HG03378 (cell line): ENCODE measurements around the gene BRD9.
"Not testable (repeated sequence)": the region's sequence is repeated elsewhere in the genome, so short reads cannot be mapped to it uniquely, and the experiment has no call there.

Experiments
- ATAC-seq: cut with Tn5 transposase; IDR thresholded peaks from one replicate; pipeline ENCODE4 v1.9.1; 2021; ENCODE audit warnings: mild to moderate bottlenecking, moderate library complexity; ENCODE audit not compliant: unreplicated experiment

The BRD9 gene

DNA sequence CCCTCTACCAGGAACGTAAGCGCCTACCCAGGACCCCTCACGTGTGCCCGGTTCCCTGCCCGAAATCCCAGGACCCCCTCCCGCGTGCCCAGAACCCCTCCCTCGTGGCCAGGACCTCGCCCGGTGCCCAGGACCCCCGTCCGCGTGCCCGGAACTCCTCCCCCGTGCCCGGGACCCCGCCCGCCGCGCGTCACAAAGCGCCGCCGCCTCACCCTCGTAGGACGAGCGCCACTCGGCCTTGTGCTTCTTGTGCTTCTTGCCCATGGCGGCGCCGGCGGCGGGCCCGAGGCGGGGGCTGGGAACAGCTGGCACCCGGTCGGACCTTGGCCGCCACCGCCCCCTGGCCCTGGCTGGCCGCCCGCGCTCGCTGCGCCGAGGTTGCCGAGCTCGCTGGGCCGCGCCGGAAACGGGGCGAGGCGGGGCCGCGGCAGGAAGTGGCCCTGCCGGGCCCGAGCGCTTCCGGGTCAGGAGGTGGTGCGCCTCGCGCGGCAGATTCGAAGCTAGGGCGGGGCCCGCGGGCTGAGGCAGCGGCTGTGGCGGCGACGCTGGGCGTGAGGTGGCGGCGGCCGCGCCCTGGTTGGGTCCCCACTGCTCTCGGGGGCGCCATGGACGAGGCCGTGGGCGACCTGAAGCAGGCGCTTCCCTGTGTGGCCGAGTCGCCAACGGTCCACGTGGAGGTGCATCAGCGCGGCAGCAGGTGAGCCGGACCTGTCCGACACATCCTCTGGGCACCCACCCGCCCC, at the start of gene BRD9, which contains the start of gene TRIP13:
BRD9 (minus strand) TSS at position 408 of the 743 bp plus-strand sequence; CDS start at position 264, 144 bp downstream.
TRIP13 (plus strand) TSS at position 491 of the 743 bp plus-strand sequence; CDS start at position 606, 115 bp downstream.
- ATAC-seq, result peak; percentile 82

DNA sequence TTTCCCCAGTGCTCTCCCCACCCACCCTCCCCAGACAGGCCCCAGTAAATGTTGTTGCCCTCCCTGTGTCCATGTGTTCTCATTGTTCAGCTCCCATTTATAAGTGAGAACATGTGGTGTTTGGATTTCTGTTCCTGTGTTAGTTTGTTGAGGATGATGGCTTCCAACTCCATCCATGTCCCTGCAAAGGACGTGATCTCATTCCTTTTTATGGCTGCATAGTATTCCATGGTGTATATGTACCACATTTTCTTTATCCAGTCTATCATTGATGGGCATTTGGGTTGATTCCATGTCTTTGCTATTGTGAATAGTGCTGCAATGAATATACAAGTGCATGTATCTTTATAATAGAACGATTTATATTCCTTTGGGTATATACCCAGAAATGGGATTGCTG, 48.1 kb upstream of the BRD9 start:
- not testable (repeated sequence) for ATAC-seq

DNA sequence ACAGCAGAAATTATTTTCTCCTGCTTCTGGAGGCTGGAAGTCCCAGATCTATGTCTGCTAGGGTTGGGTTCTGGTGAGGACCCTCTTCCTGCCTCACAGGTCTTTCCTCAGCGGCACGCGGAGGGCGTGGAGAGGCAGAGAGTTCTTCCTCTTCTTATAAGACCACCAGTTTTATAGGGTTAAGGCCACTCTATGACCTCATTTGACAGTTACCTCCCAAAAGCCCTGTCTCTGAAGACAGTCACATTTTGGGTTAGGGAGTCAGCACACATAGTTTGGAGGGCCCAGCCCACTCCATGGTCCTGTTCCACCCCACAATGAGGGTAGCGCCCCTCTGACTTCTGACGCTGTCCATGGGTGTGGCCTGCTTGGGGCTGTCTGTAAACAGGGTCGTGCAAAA, 46.8 kb upstream of the BRD9 start:
- ATAC-seq, result no peak

DNA sequence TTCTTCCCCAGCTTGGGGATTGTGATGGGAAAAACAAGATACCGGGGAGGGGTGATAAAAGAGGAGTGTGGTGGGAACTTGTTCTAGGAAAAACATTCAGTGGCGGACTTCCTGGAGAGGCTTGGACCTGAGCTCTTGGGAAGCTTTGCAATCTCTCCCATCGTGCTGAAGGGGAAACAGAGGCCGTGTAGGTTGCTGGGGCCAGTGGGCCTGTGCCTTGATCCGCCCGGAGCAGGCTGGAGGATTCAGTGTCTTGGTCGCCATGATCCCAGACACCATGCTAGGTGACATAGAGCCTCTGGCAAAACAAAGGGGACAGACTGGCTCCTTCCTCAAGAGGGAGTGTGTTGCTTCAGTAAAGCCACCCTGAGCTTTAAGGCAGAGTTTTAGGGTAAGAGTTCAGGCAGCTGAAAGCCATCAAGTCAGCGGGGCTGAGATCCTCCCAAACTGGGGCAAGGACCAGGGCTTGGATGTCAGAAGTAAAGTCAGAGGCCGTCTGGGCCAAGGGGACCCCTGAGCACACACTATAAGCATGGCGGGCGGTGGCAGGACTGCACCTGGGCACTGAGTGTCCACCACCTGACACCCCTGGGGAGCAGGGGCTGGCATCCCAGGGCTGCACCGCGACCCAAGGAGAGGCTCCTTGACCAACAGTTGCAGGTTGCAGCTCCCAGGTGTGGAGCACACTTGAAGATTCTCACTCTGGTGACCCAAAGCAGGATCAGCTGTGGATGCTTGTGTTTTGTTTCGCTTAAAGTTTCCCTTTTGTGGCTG, 44.7 kb upstream of the BRD9 start:
- no peak for ATAC-seq

DNA sequence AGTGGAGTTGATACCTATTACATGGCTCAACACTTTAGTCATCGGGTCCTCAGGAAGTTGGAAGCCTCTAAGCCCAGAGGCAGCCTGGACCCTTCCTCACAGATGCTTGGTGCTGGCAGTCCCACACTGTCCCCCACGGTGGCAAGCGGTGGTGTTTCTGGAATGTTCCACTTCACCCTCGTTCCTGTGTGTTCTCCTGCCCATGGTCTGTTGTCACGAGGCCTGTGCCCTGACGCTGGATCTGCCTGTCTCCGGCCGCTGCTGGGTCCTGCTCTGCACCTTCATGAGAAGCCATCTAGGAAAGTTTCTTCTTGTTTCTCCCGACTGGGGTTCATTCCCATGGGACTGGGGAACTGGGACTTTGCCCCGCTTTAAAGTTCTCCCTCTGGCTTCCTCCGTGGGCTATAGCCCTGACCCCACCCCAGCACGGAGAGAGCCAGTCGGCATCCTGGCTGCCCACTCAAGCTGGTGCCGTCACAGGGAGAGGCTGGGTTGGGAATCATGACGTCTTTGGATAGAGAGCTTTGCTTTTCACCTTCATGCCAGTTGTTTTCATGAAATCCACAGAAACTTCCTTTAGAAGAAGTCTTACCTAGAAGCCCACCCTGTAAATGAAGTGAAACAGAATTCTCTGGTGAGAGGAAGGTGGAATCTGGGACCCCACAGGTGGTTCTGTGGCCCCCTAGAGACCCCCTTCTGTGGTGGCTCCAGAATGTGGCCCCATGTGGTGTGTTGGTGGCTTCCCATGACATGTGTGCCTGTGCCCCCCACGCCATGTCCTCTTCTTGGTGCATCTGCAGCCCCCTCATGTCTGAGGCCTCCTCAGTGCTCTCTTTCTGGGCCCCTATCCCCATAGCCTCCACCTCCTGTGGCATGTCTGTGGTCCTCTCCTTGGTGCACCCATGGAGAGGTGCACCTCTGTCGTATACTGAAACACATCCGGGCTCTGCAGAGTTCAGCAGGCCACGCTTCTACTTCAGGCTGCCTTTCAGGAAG, 43.8 kb upstream of the BRD9 start:
- ATAC-seq, result no peak

DNA sequence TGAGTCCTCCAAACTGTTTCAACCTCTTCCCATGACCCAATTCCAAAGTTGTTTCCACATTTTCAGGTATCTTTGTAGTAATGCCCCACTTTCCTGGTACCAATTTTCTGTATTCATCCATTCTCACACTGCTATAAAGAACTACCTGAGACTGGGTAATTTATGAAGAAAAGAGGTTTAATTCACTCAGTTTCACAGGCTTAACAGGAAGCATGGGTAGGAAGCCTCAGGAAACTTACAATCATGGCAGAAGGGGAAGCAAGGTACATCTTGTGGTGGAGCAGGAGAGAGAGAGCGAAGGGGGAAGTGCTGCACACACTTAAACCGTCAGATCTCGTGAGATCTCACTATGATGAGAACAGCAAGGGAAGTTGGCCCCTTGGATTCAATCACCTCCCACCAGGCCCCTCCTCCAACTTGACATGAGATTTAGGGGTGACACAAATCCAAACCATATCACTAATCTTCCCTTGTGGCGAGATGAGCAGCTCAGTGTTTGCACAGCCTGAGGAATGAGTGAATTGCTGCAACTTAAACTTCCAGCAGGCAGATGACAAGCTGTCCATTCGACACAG, 43.0 kb upstream of the BRD9 start:
- ATAC-seq, result no peak

DNA sequence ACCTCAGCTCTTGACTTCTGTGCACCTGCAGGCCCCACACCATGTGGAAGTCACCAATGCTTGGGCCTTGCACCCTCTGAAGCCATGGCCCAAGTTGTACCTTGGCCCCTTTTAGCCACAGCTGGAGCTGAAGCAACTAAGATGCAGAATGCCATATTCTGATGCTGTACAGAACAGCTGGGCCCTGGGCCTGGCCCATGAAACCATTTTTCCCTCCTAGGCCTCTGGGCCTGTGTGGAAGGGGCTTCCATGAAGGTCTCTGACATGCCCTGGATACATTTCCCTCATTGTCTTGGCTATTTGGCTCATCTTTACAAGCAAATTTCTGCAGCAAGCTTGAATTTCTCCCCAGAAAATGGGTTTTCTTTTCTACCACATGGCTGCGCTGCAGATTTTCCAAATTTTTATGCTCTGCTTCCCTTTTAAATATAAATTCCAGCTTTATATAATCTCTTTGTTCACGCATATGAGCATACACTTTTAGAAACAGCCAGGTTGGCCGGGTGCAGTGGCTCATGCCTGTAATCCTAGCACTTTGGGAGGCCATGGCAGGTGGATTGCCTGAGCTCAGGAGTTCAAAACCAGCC, 41.9 kb upstream of the BRD9 start:
- not testable (repeated sequence) for ATAC-seq

DNA sequence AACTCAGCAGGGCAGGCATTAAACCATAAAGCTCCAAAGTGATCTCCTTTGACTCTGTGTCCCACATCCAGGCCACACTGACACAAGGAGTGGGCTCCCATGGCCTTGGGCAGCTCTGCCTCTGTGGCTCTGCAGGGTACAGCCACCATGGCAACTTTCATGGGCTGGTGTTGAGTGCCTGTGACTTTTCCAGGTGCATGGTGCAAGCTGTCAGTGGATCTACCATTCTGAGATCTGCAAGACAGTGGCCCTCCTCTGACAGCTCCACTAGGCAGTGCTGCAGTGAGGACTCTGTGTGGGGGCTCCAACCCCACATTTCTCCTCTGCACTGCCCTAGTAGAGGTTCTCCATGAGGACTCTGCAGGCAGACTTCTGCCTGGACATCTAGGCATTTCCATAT, 41.4 kb upstream of the BRD9 start:
- not testable (repeated sequence) for ATAC-seq

DNA sequence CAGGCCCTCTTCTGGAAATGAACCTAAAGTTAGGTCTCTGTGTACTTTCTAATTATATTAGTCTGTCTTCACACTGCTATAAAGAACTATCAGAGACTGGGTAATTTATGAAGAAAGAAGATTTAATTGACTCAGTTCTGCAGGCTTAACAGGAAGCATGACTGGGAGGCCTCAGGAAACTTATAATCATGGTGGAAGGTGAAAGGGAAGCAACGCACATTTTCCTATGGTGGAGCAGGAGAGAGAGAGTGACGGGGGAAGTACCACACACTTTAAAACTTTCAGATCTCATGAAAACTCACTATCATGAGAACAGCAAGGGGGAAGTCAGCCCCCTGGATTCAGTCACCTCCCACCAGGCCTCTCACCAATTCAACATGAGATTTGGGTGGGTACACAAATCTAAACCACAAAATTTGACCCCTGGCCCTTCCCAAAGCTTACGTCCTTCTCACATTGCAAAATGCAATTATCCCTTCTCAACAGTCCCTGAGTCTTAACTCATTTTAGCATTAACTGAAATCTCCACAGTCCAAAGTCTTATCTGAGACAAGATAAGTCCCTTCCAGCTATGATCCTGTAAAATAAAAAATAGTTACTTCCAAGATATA, 40.8 kb upstream of the BRD9 start:
- no peak for ATAC-seq

DNA sequence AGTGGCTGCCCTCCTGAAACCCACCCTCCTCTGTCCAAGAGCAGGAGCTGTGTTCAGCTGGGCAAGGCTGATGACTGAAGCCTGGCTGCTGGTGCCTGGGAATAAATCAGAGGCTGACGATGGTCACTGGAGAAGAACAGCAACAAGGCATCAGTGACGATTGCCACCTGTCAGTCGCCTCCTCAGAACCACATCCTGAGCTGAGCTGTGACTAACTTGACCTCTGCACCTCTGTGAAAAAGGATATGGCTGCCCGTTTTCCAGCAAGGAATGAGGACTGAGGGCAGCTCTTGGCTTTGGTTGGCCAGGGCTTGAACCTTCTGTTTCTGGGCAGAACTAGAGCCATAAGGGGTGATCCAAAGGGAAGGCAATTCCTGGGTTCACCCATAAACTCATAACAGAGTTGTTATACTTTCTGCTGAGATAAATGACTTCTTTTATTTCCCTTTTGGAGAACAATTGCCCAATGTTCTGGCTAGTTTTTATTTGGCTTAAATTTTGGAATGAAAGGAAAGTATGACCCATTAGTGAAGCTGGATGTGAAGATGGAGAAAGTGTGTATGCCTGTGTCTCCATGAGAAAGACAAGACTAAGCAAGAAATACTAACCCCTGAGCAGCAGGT, 40.1 kb upstream of the BRD9 start:
- ATAC-seq, result no peak

DNA sequence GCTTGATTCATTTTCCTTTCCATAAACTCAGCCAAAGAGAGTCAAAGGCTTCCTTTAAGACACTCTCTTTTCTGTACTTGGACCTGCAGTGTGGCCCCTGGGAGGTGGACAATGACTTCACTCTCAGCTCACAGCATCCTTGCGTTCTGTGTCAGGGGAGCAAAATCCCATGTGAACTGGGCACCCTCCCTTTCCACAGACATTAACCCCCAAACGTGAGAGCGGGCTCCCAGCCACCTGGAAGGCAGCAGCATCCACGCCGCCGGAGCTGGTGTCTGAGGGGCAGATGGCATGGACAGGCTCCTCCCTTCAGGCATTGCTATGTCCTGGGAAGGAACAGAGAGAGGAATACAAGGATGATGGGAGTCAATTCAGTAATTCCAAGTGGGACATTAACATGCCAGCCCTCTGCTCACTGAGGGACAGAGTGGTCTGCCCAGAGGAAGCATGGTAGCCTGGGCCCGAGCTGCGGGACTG, 39.6 kb upstream of the BRD9 start:
- ATAC-seq, result no peak

DNA sequence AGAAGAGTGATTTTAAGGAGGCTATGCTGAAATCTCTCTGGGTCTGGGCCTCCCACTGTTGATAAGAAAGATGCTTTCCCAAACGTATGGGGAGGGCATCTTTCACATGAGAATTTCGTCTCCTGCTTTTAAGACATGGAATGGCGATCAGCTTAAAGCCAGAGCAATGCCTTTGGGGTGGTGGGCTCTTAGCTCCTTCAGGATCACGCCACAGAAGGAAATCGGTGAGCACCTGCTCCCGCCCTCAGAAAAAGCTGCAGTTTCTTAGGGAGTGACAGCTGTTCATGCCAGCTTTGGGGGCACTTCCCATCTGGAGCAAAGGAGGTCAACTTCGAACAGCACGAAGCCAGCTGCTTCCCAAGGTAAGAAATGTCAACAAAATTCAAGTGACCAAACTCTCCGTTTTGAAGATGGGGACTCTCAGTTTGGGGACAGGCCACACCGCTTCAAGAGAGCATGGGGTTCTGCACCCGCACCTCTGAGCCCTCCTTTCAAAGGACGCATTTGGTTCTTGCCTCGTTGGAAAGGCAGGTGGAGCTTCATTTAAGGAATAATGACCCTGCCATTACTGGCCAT, 39.1 kb upstream of the BRD9 start:
- no peak for ATAC-seq

DNA sequence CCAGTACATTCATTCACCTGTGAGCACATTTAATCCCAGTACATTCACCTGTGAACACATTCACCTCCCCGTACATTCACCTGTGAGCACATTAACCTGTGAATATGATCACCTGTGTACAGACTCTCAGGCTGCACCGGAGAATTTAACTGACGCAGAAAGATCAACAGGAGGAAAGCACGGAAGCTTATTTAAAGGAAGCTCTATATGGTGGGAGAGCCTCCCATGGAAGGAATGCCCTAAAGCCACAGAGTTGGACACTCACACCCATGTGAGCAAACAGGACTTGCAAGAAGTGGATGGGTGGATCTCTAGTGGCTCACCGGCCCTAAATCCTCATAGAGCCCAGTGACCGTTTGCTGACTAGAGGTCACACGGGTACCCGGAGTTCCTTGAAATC, 38.3 kb upstream of the BRD9 start:
- no peak for ATAC-seq

DNA sequence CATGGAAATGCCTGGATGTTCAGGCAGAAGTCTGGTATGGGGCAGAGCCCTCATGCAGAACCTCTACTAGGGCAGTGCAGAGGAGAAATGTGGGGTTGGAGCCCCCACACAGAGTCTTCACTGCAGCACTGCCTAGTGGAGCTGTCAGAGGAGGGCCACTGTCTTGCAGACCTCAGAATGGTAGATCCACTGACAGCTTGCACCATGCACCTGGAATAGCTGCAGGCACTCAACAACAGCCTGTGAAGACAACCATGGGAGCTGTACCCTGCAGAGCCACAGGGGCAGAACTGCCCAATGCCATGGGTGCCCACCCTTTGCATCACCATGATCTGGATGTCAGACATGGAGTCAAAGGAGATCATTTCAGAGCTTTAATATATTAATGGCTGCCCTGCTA, 37.0 kb upstream of the BRD9 start:
- no peak for ATAC-seq

DNA sequence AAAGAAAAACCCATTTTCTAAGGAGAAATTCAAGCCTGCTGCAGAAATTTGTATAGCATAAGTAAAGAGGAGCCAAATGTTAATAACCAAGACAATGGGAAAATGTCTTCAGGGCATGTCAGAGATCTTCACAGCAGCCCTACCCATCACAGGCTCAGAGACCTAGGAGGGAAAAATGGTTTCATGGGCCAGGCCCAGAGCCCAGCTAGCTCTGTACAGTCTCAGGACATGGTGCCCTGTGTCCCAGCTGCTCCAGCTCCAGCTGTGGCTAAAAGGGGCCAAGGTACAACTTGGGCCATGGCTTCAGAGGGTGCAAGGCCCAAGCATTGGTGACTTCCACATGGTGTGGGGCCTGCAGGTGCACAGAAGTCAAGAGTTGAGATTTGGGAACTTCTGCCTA, 36.6 kb upstream of the BRD9 start:
- ATAC-seq, result not testable (repeated sequence)

DNA sequence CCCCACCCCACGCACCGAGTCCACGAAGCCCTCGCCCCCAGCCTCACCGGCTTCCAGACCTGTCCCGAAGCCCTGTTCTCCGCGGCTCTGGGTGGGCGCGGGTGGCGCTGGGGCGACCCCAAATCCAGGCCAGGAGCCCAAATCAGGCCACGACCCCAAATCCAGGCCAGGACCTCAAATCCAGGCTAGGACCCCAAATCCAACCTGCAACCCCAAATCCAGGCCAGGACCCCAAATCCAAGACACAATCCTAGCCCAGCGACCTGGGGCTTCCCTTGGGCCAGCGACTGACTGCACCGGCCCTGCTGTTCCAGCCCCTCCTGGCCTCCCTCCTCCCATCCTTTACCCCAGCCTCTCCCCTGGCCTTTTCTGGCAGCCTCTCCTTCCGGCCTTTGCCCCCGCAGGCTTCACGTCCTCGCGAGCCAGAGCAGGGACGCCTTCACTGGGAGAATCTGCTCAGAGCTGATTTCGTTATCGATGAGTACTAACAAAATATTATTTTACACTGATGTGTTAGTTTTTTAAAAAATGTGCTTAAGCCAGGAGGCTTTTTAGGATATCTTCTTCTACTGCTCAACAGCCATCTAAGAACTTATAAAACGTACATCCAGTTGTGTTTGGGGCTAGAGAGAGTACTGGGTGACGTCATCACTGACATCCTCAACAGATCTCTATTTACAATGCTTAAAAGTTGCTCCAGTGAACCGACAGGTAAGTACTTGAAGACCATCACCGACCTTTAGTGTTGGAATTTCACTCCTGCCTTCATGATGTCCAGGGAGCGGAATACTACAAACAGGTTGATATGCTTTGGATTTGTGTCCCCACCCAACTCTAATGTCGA, 34.8 kb upstream of the BRD9 start:
- no peak for ATAC-seq

DNA sequence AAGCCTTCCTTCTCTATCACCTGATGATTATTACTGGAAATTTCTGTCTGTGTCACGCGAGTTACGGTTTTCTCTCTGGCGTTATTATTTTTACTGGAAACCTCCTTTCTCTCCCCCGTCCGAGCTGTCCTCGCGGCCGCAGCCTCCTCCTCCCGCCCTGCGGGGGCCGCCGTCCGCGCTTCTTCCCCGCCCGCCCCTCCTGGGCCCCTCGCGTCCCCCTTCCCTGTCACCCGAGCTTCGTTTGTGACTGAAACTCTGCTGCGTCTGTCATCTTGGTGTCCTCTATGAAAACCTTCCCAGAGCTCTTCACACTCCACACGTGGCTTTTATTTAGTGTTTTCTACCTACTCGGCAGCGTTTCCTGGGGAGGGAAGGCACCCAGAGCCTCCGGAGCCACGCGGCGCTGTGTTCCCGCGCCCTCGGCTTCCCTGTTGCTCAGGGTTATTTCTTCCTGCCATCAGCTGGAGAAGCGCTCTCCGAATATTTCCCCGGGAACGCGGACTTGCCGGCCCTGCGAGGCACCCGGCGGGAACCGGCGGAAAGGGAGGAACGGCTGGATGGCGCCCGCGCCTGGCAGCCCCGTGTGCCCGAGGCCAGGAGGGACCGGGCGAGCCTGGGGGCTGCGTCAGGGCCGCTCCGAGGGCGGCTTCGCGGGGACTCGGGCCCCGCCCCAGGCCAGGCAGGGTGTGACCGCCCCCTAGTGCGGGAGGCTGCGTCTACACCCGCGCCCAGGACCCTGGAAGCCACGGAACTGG, 34.0 kb upstream of the BRD9 start:
- ATAC-seq, result no peak
